PC-3 (cell line): ENCODE data around the gene POU2F1. TPM values are rescaled to one million over a fixed set of nuclear protein-coding genes. Genes with fewer than 3 reads are reported as not detected.

Source experiments
- ATAC-seq: fragments of 200-7000 bp; cut with Tn5 transposase; 2 replicates; pipeline ENCODE4 v1.9.1; 2020; ENCODE audit warnings: mild to moderate bottlenecking, moderate library complexity
- BruUV-seq: library from RNA; stranded (reverse); fragments of 400-500 nt; replicated peaks from 2 replicates; lab custom pipeline; 2021; lab: Mats Ljungman, UMichigan
- CTCF ChIA-PET: fragments of 300-600 bp; sonication (Branson Sonifier 250); formaldehyde crosslinking; loops from one replicate; lab custom pipeline; 2022; ENCODE audit warnings: antibody characterized with exemption; lab: Charles Lee
- POLR2A ChIA-PET: fragments of 300-600 bp; sonication (Branson Sonifier 250); formaldehyde crosslinking; loops from one replicate; lab custom pipeline; 2022; ENCODE audit warnings: antibody characterized with exemption; ENCODE audit not compliant: unreplicated experiment; lab: Charles Lee
- DNase-seq: peaks from one replicate; pipeline ENCODE4 v3.0.0-alpha.2; 2015
- H2AFZ ChIP-seq: fragments of 300-600 bp; sonication (generic); 2 replicates; pipeline ENCODE4 v1.6.0; 2016; ENCODE audit warnings: antibody characterized with exemption, low read length
- H3F3A ChIP-seq: fragments of 300-600 bp; sonication (generic); one replicate; pipeline ENCODE4 v1.6.0; 2017; ENCODE audit warnings: antibody characterized with exemption, low read length, control low read depth, mild to moderate bottlenecking; ENCODE audit not compliant: unreplicated experiment
- H3K27ac ChIP-seq: fragments of 300-600 bp; sonication (generic); 2 replicates; pipeline ENCODE4 v1.5.1; 2016; ENCODE audit warnings: mild to moderate bottlenecking, low read length
- H3K27me3 ChIP-seq: fragments of 300-600 bp; sonication (generic); 2 replicates; pipeline ENCODE4 v1.6.1; 2016; ENCODE audit warnings: low read length, mixed read lengths
- H3K36me3 ChIP-seq: fragments of 300-600 bp; sonication (generic); 2 replicates; pipeline ENCODE4 v1.6.1; 2016; ENCODE audit warnings: low read depth, mixed run types, low read length, mixed read lengths
- H3K4me1 ChIP-seq: fragments of 300-600 bp; sonication (generic); 2 replicates; pipeline ENCODE4 v1.5.1; 2016; ENCODE audit warnings: low read length; ENCODE audit not compliant: insufficient read depth
- H3K4me2 ChIP-seq: fragments of 300-600 bp; sonication (generic); 2 replicates; pipeline ENCODE4 v1.6.0; 2016; ENCODE audit warnings: low read length
- H3K4me3 ChIP-seq: fragments of 300-600 bp; sonication (generic); 2 replicates; pipeline ENCODE4 v1.5.1; 2016; ENCODE audit warnings: mild to moderate bottlenecking, low read length, mixed read lengths
- H3K79me2 ChIP-seq: fragments of 300-600 bp; sonication (generic); 2 replicates; pipeline ENCODE4 v1.6.1; 2017; ENCODE audit warnings: low read length, mixed read lengths
- H3K9ac ChIP-seq: fragments of 300-600 bp; sonication (generic); 2 replicates; pipeline ENCODE4 v1.6.0; 2016; ENCODE audit warnings: mild to moderate bottlenecking, low read length
- H3K9me2 ChIP-seq: fragments of 300-600 bp; sonication (generic); replicated peaks from 2 replicates; pipeline ENCODE4 v1.6.1; 2016; ENCODE audit warnings: mixed run types, low read length, mixed read lengths
- H3K9me3 ChIP-seq: fragments of 300-600 bp; sonication (generic); 2 replicates; pipeline ENCODE4 v1.6.1; 2016; ENCODE audit warnings: low read length, mixed read lengths
- H4K20me1 ChIP-seq: fragments of 300-600 bp; sonication (generic); 2 replicates; pipeline ENCODE4 v1.6.1; 2016; ENCODE audit warnings: low read length, mixed read lengths
- CTCF ChIP-seq: fragments of 300-600 bp; sonication (generic); conservative IDR thresholded peaks from 2 replicates; pipeline ENCODE4 v1.5.1; 2017; ENCODE audit warnings: antibody characterized with exemption, low read depth, mild to moderate bottlenecking, low read length
- EZH2 ChIP-seq: fragments of 300-600 bp; sonication (generic); IDR thresholded peaks from one replicate; pipeline ENCODE4 v1.6.1; 2017; ENCODE audit warnings: antibody characterized with exemption, mild to moderate bottlenecking, low read length; ENCODE audit not compliant: unreplicated experiment
- EZH2phosphoT487 ChIP-seq: fragments of 300-600 bp; sonication (generic); IDR thresholded peaks from 2 replicates; pipeline ENCODE4 v1.6.1; 2018; ENCODE audit warnings: mild to moderate bottlenecking, antibody characterized with exemption, low read length, borderline replicate concordance
- intact Hi-C: fragments of 100-400 bp; cut with micrococcal nuclease; formaldehyde crosslinking; loops from 2 replicates; pipeline ENCODE4 v1.9.0; 2023
- total RNA-seq: library from RNA; depleted of rRNA; stranded (reverse); fragments of >200 nt; gene quantifications from 2 replicates; pipeline ENCODE4 v1.2.3, GENCODE V29; 2014

The POU2F1 gene
- total RNA-seq, 1 experiment from 2014 or later, result 8.7 TPM

GRCh38 chr1:167233373-167233772 lies 12.7 kb downstream of the POU2F1 start:
- ATAC-seq, result no peak
- CTCF ChIA-PET, result no interaction called here
- Histone ChIP-seq H2AFZ (no peak overlapping the region), H3K9me3 (no peaks in the 10 kb centered on the region), H3K9ac (no peak overlapping the region), H3K4me3 (no peak overlapping the region), H3F3A (no peaks in the 10 kb centered on the region), H3K36me3 (no peaks in the 10 kb centered on the region), H3K4me2 (no peak overlapping the region), H3K27ac (no peak overlapping the region), H3K9me2 (no peaks in the 10 kb centered on the region), H3K79me2 (peaks cover 93% of the 10 kb centered on the region), H4K20me1 (peaks cover 22% of the 10 kb centered on the region), H3K4me1 (peaks cover 8% of the 10 kb centered on the region), H3K27me3 (no peaks in the 10 kb centered on the region)
- TF ChIP-seq EZH2phosphoT487 (no peak), CTCF (no peak), EZH2 (no peak)
- no TSS peak for BruUV-seq
- DNase-seq, result no peak
- POLR2A ChIA-PET, result no interaction called here
- intact Hi-C loops, result no loop called here

GRCh38 chr1:167237000-167237399 lies 16.3 kb downstream of the POU2F1 start:
- no peaks in the 10 kb centered on the region for H3K9me2 ChIP-seq
- peaks cover 20% of the 10 kb centered on the region for H4K20me1 ChIP-seq
- no peaks in the 10 kb centered on the region for H3K27me3 ChIP-seq
- H3K27ac ChIP-seq, result no peak overlapping the region
- ATAC-seq (no peak), DNase-seq (no peak)
- intact Hi-C loops, result no loop called here
- no peak overlapping the region for H3K9ac ChIP-seq
- ChIA-PET CTCF (no interaction called here), POLR2A (no interaction called here)
- no peaks in the 10 kb centered on the region for H3F3A ChIP-seq
- no peak overlapping the region for H3K4me3 ChIP-seq
- no TSS peak for BruUV-seq
- H3K4me2 ChIP-seq, result no peak overlapping the region
- H2AFZ ChIP-seq, result no peak overlapping the region
- TF ChIP-seq EZH2phosphoT487 (no peak), EZH2 (no peak), CTCF (no peak)
- H3K4me1 ChIP-seq, result no peaks in the 10 kb centered on the region
- H3K79me2 ChIP-seq, result peaks cover 90% of the 10 kb centered on the region
- no peaks in the 10 kb centered on the region for H3K9me3 ChIP-seq
- H3K36me3 ChIP-seq, result no peaks in the 10 kb centered on the region

GRCh38 chr1:167238713-167239112 lies 18.0 kb downstream of the POU2F1 start:
- Histone ChIP-seq H3K9me3 (no peaks in the 10 kb centered on the region), H3K27ac (no peak overlapping the region), H3K27me3 (no peaks in the 10 kb centered on the region), H3K4me2 (no peak overlapping the region), H3K4me1 (no peaks in the 10 kb centered on the region), H3K9me2 (no peaks in the 10 kb centered on the region), H4K20me1 (peaks cover 15% of the 10 kb centered on the region), H3K4me3 (no peak overlapping the region), H3K9ac (no peak overlapping the region), H3F3A (no peaks in the 10 kb centered on the region), H3K79me2 (peaks cover 89% of the 10 kb centered on the region), H2AFZ (no peak overlapping the region), H3K36me3 (peaks cover under 1% of the 10 kb centered on the region)
- ChIA-PET CTCF (no interaction called here), POLR2A (no interaction called here)
- ATAC-seq (no peak), DNase-seq (no peak)
- BruUV-seq, result no TSS peak
- TF ChIP-seq CTCF, result no peak
- TF ChIP-seq EZH2, result no peak
- no peak for TF ChIP-seq EZH2phosphoT487
- intact Hi-C loops, result no loop called here
